Fibroblast of gingiva (primary cell): ENCODE data around the gene ARID3C.
"Not testable (repeated sequence)": the region's sequence is repeated elsewhere in the genome, so short reads cannot be mapped to it uniquely, and the experiment has no call there.

ENCODE experiments used
- DNase-seq: peaks from one replicate; pipeline ENCODE4 v3.0.0-alpha.2; 2011; ENCODE audit warnings: low read depth

Gene ARID3C

DNA sequence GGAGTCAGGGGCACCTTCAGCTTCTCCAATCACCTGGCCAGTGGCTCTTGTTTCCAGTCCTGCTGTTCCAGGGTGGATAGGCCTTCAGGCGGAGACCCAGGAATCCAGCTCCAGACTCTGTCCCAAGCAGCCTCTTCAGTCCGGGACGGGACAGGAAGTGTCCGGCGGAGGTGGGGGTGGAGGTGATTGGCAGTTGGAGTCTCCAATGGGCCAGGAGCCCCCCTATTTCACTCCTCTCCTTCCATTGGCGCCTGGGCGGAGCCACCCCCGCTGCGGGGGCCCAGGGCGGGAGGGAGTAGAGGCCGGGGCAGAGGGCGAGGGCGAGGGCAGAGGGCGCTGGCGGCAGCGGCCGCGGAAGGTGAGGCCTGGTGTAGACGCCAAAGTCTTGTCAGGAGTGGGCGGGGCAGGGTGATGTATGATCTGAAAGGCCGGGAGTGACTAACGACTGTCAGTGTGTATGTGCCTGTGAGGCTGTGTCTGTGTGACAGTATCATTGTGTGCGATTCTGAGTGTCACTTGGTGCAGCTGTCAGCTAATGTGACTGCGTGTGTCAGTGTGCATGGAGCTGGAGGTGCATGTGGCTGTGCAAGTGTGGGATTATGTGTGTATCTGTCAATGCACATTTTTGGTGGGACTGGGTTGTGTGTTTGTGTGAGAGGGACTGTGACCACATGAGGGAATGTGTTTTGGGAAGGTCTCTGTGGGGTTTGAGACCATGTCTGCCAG lies 23.2 kb upstream of the ARID3C start, which contains the start of gene IL11RA:
IL11RA (plus strand) TSS at position 310 of the 726 bp plus-strand sequence. CDS start 3,033 bp downstream, outside the sequence.
- DNase-seq, result peak; percentile 94

- peak; percentile 52 for DNase-seq
Measured at GRCh38 chr9:34651321-34651720, 22.5 kb upstream of the ARID3C start.

GRCh38 chr9:34650816-34651215 lies 21.9 kb upstream of the ARID3C start:
- DNase-seq, result peak; percentile 38

GRCh38 chr9:34648673-34649072 lies 19.8 kb upstream of the ARID3C start:
- no peak for DNase-seq

DNA sequence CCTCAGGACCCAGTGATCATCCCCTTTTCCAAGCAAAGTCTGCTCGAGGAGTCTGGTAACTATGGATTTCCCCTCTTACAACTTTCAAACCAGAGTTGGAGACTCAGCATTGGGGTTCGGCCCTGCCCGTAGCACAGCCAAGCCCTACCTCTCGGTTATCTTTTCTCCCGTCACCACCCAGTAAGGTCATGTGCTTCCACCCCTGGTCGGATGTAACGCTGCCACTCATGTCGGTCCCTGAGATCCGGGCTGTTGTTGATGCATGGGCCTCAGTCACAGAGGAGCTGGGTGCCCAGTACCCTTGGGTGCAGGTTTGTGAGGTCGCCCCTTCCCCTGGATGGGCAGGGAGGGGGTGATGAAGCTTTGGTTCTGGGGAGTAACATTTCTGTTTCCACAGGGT lies 18.8 kb upstream of the ARID3C start:
- DNase-seq, result no peak

- DNase-seq, result no peak
Measured at GRCh38 chr9:34647084-34647403, 18.2 kb upstream of the ARID3C start.

DNA sequence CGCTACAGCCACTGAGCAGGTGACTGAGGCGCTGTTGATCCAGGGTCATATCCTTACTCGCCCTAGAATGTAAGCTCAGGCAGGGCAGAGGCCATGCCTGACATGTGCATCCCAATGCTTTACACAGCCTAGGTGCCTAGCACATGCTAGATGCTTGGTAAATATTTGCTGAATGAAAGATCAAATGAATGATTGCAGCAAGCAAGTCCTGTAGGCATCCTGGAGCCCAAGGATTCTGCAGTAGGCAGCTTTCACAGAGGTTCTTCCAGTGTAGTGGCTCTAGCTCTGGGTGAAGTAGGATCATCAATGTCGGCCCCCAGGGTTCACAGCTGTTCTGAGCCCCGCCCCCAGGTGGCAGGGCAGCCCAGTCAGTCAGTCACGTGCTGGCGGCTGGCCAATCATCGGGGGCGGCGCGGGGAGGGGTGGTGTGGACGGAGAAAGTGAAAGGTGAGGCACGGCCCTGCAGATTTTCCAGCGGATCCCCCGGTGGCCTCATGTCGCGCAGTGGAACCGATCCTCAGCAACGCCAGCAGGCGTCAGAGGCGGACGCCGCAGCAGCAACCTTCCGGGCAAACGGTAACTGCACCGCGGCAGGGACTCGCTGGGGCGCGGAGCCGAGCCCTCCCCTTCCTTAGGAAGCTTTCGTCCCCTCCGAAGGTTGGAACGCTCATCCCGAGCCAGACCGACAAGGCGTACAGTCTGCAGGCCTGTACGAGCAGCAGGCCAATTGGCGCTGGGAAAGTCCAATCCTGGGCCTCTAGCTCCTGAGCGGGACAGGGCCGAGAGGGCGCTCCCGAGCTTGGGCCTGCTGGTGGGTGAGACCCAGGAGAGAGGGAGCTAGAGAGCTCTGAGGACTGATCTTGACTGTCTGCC lies 17.6 kb upstream of the ARID3C start, which contains the start of gene GALT:
GALT (plus strand) TSS at position 465 of the 873 bp plus-strand sequence; CDS start at position 495, 30 bp downstream.
- DNase-seq, result peak; percentile 75

DNA sequence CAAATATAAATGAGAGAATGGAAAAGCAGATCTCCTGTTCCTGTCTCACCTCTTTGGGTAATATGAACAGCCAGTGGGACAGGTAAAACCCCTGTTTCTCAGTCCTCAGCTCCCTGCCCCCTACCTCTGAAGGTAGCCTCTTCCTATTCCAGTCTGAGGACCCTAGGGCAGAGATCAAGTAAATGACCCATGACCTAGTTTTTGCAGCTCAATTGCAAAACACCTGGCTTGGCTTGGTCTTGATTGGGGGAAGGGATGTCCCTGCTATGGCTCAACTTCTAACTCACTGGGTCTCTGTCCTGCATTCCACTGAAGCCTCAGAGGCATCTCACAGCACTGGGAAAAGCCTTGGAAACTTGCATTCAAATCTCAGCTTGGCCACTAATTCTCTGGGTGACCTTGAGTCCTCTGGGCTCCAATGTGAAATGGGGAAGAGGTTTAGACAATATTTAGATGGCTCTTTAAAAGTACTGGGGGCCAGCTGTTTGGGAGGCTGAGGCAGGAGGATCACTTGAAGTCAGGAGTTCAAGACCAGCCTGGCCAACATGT lies 16.0 kb upstream of the ARID3C start:
- DNase-seq, result no peak

DNA sequence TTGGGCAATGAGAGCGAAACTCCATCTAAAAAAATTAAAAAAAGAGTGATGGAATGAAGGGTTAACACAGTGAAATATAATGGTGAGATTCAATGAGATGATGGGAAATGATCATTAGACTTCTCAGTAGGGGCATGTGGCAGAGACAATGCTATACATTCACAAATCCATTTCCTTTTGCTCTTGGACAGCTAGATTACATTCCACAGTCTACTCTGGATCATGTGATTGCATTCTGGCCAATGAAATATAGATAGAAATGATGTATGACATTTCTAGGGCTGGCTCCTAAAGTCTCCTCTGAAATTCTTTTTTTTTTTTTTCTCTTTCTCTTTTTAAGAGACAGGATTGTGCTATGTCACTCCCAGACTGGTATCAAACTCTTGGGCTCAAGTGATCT lies 13.8 kb upstream of the ARID3C start:
- no peak for DNase-seq

DNA sequence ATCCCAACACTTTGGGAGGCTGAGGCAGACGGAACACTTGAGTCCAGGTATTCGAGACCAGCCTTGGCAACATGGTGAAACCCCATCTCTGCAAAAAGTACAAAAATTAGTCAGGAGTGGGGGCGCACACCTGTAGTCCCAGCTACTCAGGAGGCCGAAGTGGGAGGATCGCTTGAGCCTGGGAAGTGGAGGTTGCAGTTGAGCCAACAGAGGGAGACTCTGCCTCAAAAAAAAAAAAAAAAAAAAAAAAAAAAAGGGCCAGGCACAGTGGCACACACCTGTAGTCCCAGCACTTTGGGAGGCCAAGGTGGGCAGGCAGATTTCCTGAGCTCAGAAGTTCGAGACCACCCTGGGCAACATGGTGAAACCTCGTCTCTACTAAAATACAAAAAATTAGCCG lies 10.5 kb upstream of the ARID3C start:
- not testable (repeated sequence) for DNase-seq

GRCh38 chr9:34638138-34638445 lies 9.2 kb upstream of the ARID3C start:
- DNase-seq, result no peak

DNA sequence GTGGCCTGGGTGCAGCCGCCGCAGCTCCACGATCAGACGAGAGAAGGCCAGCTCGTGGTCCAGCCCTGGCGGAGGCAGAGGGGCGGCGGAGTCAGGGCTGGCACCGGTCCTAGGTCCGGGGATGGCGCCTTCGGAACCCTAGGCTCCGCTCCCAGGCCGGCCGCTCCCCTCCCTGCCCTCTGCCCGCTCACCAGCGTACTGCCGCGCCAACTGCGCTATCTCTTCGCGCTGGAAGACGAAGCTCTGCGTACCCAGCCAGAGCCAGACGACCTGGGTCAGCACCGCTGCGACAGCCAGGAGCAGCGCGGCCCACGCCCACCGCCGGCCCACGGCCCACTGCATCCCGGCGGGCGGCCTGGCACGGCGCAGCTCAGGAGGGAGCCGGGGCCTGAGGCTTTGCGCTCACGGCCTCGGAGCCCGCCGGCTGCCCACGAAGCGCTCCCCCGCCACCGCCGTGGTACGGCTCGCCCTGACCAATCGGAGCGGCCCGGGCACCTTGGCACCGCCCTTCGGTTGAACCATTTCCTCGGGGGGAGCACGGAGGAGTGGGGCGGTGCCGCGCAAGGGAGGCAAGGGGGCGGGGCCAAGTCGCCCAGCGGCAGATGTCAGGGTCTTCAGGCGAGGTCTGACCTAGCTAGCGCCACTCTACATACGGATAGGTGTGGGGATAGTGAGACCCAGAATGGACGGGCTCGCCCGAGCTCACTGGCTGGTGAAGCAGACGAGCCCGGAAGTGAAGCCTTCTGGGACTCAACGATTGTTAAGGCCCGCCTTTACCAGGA lies 8.7 kb upstream of the ARID3C start, which contains the start of gene SIGMAR1:
SIGMAR1 (minus strand) TSS at position 432 of the 782 bp plus-strand sequence; CDS start at position 342, 90 bp downstream.
- peak; percentile 94 for DNase-seq

DNA sequence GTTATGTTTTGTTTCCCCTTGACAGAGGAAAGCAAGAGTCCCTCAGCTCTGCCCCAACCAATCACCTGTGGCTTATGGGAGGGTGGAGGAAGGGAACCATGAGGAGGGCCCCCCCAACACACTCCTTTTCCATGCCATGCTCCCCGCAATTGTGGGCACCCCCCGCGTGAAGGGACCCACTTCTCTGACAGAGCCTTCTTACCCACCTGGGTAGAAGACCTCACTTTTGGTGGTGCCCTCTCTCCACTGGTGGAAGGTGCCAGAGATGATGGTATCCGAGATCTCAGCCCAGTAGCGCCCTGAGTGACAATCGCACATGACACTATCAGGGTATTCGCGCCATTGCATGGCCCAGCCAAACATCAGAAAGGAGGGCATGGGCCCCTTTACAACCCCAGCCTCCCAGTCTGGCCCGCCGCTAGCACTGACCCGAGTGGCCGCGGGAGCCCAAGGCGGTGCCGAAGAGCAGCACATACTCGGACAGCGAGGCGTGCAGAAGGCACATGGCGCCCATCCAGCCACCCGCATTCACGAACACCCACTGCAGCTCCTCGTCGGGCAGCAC lies 8.0 kb upstream of the ARID3C start:
- DNase-seq, result peak; percentile 40

DNA sequence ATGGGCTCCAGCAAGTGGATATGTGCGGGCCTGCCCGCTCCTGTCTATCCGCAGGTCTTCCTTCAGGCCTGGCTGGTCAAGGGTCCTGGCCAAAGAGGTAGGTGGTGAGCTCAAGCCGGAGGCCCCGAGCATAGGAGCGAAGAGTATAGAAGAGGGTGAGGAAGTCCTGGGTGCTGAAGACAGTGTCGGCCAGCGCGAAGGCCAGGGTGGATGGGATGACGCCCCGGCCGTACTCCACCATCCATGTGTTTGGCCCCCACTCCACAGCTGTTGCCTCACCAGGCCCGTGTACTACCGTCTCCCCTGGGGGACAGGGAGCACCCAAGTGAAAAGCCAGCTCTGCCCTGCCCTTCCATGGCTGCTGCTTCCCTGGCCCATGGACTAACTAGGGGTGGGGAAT lies 6.7 kb upstream of the ARID3C start:
- DNase-seq, result no peak

- no peak for DNase-seq
Measured at GRCh38 chr9:34634551-34635248, 5.8 kb upstream of the ARID3C start.

- DNase-seq, result peak; percentile 40
Measured at GRCh38 chr9:34633851-34634550, 5.1 kb upstream of the ARID3C start.

DNA sequence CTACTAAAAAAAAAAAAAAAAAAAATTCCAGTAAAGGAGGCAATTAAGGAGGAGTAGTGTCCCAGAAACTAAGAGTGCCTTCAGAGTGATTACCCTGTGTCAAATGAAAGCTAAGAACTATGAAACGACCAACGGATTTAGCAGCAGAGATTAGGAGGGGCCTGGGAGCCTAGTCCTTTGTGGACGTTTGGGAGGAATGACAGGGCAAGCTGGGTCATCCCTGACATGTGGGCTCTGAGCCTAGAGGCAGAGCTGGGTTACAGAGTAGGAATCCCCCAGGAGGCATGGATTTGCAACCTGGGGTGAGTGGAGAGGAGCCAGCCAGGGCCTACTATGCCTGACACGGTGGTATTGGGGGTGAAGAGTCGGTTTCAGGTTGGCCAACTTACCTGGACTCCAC lies 4.3 kb upstream of the ARID3C start:
- no peak for DNase-seq

- DNase-seq, result no peak
Measured at GRCh38 chr9:34630402-34631154, 1.7 kb upstream of the ARID3C start.

GRCh38 chr9:34629491-34629808 lies 584 bp upstream of the ARID3C start:
- no peak for DNase-seq
